NCI-H2227 (cell line): ENCODE data around the gene ANKRD31.
"Not testable (repeated sequence)": the region's sequence is repeated elsewhere in the genome, so short reads cannot be mapped to it uniquely, and the experiment has no call there.

Experiments used
- DNase-seq: peaks from one replicate; lab custom pipeline; 2025; ENCODE audit not compliant: unreplicated experiment; lab: John Stamatoyannopoulos, UW

Gene ANKRD31

DNA sequence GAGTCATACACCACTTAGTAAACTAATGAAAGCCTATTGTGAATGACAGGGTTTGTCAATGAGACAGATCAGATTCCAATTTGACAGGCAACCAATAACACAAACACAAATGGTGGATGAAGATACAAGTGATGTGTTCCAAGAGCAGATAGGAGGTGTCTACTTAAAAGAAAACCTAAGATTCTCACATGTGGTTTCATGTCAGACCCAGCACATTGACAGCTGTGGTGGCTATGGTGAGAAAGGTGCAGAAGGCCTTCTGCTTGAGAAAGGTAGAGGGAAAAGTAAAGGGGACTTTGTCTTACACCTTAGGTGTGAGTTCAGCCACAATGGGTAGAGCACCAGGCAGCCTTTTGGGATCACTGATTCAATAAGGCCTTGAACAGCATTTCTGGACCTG is 11.2 kb downstream of the ANKRD31 start:
- no peak for DNase-seq

GRCh38 chr5:75220787-75221186 is 15.9 kb downstream of the ANKRD31 start:
- not testable (repeated sequence) for DNase-seq

GRCh38 chr5:75214928-75215327 is 21.8 kb downstream of the ANKRD31 start:
- no peak for DNase-seq

DNA sequence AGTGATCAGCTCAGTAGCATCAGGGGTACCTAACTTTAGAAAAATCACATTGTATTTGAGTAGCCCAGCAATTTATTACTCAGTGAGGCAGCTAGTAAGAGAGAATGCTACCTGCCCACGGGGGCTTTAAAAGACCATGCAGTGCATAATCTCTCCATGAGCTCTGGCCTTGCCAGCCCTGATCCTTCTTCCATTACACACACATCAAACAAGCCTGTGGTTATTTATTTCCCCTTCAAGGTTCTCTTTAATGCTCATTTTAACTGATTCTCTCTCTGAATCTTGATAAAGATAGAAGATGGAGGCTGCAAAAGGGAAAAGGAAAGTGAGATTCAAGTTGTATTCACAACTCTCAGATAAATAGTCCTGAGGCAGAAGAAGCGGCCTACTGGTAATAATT is 22.3 kb downstream of the ANKRD31 start:
- no peak for DNase-seq

DNA sequence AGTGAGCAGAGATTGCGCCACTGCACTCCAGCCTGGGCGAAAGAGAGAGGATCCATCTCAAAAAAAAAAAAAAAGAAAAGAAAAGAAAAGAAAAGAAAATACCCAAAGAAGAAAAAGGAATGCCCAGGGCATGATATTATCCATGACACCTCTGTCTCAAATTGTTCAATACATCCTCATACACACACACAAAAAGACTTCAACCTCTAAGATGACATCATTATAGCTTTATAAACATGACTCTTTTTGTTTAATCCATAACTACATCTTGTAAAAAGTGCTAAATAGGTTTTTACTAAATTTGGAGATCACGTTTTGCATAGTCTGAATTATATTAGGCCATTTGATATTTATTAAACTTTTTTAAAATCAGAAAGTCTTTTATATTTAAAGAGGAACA is 33.1 kb downstream of the ANKRD31 start:
- no peak for DNase-seq

GRCh38 chr5:75202935-75203334 is 33.7 kb downstream of the ANKRD31 start:
- DNase-seq, result no peak

- DNase-seq, result no peak
Measured at GRCh38 chr5:75200776-75201175, 35.9 kb downstream of the ANKRD31 start.

DNA sequence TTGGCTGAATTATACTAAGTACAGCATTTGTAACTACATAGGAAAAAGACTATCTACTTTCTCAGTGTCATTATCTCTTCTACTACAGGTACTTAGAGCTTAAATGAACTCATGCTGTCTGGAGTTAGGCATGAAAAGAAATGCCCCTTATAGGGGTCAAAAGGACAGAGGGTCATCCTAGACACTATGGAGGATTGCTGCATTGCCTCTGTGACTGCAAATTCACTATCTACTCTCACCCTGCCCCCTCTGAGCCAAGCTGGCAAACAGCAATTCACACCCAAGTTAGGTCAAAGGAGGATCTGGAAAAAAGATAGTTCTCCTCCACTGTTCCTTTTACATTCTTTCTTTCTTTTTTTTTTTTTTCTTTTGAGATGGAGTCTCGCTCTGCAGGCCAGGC is 36.7 kb downstream of the ANKRD31 start:
- DNase-seq, result no peak

GRCh38 chr5:75199071-75199470 is 37.6 kb downstream of the ANKRD31 start:
- DNase-seq, result no peak

DNA sequence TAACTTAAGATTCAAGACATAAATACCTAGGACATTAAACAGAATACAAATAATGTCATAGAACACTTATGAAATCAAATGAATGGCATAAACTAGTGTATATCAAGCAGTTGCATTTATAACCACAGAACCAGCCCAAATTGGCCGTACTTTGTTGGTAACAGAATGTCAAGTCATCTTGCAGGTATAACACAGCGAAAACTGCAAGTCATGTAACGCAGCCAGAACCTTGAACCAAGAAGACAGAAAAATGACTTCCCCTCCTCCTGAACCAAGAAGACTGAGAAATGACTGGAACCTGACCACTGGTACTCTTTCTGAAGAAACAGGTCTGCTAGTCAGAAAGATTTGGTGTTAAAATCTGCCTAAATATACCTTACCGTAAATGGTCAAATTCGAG is 38.9 kb downstream of the ANKRD31 start:
- no peak for DNase-seq

DNA sequence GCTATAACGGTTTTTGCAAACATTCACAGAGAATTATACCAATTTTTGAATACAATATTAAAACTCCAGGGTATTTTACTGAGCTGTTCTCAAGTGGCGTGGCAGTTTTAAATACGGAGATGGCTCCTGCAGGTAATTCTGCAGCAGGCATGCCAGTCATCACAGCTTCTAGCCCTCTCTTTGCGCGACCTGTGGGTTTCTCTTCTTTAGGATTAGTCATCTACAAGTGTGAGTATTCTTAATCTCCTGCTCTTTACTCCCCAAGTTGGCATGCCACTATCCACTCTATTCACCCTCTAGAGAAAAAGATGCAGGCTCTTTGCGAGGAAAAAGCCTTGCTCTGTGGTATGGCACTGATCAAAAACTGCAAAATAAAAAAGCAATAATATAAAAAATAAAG is 43.9 kb downstream of the ANKRD31 start:
- no peak for DNase-seq

DNA sequence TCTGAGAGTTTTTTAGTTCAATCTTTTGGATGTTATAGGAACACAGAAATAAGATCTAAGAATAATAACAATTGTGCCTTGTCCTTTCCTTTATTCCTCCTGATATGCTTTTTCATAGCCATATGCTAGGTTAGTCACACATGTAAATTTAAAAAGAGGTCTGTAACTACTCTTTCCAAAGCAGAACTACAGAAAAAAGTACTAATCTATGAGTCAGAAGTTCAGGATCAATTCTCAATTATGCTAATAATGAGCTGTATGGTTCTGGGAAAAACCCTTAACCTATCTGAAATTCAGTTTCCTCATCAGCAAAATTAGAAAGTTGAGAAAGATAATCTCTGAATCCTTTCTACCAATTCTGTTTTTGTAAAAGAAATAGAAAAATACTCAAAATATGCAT is 44.4 kb downstream of the ANKRD31 start:
- DNase-seq, result no peak

- no peak for DNase-seq
Measured at GRCh38 chr5:75190227-75190626, 46.5 kb downstream of the ANKRD31 start.

- no peak for DNase-seq
Measured at GRCh38 chr5:75189353-75189752, 47.3 kb downstream of the ANKRD31 start.

DNA sequence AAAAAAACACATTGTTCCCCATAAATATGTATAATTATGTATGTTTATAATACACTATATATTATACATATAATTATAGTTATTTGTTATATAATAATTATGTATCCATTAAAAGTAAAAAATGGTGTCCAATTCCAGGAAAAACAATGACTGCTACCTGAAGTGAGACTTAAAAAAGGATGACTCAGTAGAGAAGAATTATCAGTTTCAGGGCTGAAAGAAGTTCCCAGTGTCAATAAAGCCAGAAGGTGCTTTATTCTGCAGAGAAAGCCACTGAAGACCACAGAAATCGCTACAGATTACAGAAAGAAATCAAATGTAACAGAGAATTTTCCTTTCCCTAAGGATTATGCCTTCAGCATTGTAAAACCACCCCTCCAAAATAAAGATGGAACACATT is 50.9 kb downstream of the ANKRD31 start:
- no peak for DNase-seq

- DNase-seq, result not testable (repeated sequence)
Measured at GRCh38 chr5:75176009-75176408, 60.7 kb downstream of the ANKRD31 start.

DNA sequence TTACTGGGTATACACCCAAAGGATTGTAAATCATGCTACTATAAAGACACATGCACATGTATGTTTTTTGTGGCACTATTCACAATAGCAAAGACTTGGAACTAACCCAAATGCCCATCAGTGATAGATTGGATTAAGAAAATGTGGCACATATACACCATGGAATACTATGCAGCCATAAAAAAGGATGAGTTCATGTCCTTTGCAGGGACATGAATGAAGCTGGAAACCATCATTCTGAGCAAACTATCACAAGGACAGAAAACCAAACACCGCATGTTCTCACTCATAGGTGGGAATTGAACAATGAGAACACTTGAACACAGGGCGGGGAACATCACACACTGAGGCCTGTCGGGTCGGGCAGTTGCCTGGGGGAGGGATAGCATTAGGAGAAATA is 61.8 kb downstream of the ANKRD31 start:
- not testable (repeated sequence) for DNase-seq

- no peak for DNase-seq
Measured at GRCh38 chr5:75169516-75169915, 67.2 kb downstream of the ANKRD31 start.

GRCh38 chr5:75168026-75168735 is 68.5 kb downstream of the ANKRD31 start:
- DNase-seq, result no peak

DNA sequence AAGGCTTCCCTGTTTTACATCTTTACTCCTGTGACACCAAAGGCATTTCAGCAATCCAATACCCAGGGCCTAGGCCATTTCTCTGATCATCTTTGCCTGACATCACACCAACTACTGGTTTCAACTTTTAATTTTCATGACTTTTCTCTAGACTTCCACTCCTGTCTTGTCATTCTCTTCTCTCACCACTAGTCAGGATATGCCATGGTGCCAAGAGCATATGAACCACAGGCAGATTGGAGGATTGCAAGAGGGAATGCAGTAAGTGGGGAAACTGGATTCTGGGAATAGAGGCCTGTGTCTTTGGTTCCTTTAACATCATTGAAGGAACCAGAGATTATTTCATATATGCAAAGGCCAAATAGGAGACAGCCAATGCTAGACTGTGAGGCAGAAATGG is 69.3 kb downstream of the ANKRD31 start:
- no peak for DNase-seq

GRCh38 chr5:75161508-75161907 is 75.2 kb downstream of the ANKRD31 start:
- DNase-seq, result not testable (repeated sequence)

DNA sequence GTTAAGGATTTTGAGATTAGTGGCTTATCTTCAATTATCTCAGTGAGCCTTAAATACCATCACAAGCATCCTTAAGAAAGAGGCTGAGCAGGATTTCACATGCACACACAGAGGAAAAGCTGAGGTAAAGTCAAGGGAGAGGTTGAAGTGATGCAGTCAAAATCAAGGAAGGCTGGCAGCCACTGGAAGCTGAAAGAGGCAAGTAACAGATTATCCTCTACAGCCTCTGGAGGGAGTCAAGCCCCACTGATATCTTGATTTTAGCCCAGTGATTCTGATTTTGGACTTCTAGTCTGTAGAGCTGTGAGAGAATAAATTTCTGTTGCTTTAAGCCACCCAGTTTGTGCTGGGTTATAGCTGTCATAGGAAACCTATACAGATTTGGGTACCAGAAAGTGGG is 80.1 kb downstream of the ANKRD31 start:
- DNase-seq, result no peak

DNA sequence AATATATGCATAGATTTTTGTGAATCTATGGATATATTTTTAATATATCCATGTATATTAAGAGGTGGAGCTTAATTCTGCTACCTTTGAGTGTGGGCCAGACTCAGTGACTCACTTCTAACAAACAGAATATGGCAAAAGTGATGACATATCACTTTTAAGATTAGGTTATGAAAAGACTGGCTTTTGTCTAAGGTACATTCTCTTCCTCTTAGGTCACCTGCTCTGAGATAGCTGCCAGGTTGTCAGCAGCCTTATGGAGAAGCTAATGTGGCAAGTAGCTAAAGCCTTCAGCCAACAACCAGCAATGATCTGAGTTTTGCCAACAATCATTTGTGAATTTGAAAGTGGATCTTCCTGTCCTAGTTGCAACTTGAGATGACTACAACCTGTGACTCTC is 83.8 kb downstream of the ANKRD31 start:
- DNase-seq, result no peak
